ENCODE measurements around the gene KCNIP4. TPM values are rescaled to one million over a fixed set of nuclear protein-coding genes. Genes with fewer than 3 reads are reported as not detected.

The KCNIP4 gene
- polyA plus RNA-seq, 3 donors, result 0.09 to 0.25 TPM; not detected in 1

- Histone ChIP-seq H3K9me3 (replicated peaks in 1 of 2; ENCODE audit: control insufficient read depth in 1 of 2, insufficient read depth in 1 of 2, low read length in 2 of 2) (no peaks in the 10 kb centered on the region), H3K4me1 (ENCODE audit: control insufficient read depth in 1 of 2, insufficient read depth in 2 of 2, low read length in 2 of 2) (no peaks in the 10 kb centered on the region), H2AFZ (ENCODE audit: insufficient read depth, low read depth, low read length, poor library complexity, severe bottlenecking) (no peak overlapping the region), H3K4me3 (replicated peaks in 1 of 3; ENCODE audit: low read depth in 2 of 3, low read length in 3 of 3) (no peak overlapping the region), H3K4me2 (replicated peaks; ENCODE audit: extremely low read depth, low read length, poor library complexity, severe bottlenecking) (no peak overlapping the region), H3K79me2 (ENCODE audit: insufficient read depth, low read length) (no peaks in the 10 kb centered on the region), H3K36me3 (replicated peaks in 1 of 2; ENCODE audit: control insufficient read depth in 1 of 2, insufficient read depth in 2 of 2, low read length in 2 of 2) (no peaks in the 10 kb centered on the region), H3K27me3 (ENCODE audit: control insufficient read depth in 2 of 2, insufficient read depth in 2 of 2, low read length in 2 of 2) (no peaks in the 10 kb centered on the region), H3K27ac (ENCODE audit: low read depth in 1 of 2, low read length in 2 of 2) (no peak overlapping the region), H4K20me1 (ENCODE audit: insufficient read depth, low read length) (no peaks in the 10 kb centered on the region), H3K9ac (ENCODE audit: insufficient read depth, low read length, poor library complexity, severe bottlenecking) (no peak overlapping the region)
- intact Hi-C loops (cut with micrococcal nuclease), result no loop called here
- Mint-ChIP-seq H3K9me3 (no peaks in the 10 kb centered on the region), H3K27ac (no peak overlapping the region), H3K27me3 (ENCODE audit: low read depth in 3 of 3) (peaks cover 0 to 2% (median 0%) of the 10 kb centered on the region in 3 donors), H3K36me3 (no peaks in the 10 kb centered on the region), H3K4me1 (no peaks in the 10 kb centered on the region), H3K4me3 (no peak overlapping the region)
- TF ChIP-seq, protein P1, sequence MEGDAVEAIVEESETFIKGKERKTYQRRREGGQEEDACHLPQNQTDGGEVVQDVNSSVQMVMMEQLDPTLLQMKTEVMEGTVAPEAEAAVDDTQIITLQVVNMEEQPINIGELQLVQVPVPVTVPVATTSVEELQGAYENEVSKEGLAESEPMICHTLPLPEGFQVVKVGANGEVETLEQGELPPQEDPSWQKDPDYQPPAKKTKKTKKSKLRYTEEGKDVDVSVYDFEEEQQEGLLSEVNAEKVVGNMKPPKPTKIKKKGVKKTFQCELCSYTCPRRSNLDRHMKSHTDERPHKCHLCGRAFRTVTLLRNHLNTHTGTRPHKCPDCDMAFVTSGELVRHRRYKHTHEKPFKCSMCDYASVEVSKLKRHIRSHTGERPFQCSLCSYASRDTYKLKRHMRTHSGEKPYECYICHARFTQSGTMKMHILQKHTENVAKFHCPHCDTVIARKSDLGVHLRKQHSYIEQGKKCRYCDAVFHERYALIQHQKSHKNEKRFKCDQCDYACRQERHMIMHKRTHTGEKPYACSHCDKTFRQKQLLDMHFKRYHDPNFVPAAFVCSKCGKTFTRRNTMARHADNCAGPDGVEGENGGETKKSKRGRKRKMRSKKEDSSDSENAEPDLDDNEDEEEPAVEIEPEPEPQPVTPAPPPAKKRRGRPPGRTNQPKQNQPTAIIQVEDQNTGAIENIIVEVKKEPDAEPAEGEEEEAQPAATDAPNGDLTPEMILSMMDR (IDR thresholded peaks at IDR 0.05), result no peak
- 100% methylated on average over 3 of the region's 4 CpGs for WGBS (ENCODE audit: insufficient coverage)
- no peak for DNase-seq
Observed at GRCh38 chr4:21507439-21507838, 441.1 kb downstream of the KCNIP4 start.

GRCh38 chr4:21490682-21491081, 457.9 kb downstream of the KCNIP4 start:
- no peaks in the 10 kb centered on the region for H4K20me1 ChIP-seq (ENCODE audit: insufficient read depth, low read length)
- no peaks in the 10 kb centered on the region for H3K79me2 ChIP-seq (ENCODE audit: insufficient read depth, low read length)
- H3K4me1 Mint-ChIP-seq, result no peaks in the 10 kb centered on the region
- H3K4me1 ChIP-seq (ENCODE audit: control insufficient read depth in 1 of 2, insufficient read depth in 2 of 2, low read length in 2 of 2), result no peaks in the 10 kb centered on the region
- H3K27me3 Mint-ChIP-seq (ENCODE audit: low read depth in 3 of 3), result no peaks in the 10 kb centered on the region
- no peaks in the 10 kb centered on the region for H3K27me3 ChIP-seq (ENCODE audit: control insufficient read depth in 2 of 2, insufficient read depth in 2 of 2, low read length in 2 of 2)
- H3K36me3 ChIP-seq (replicated peaks in 1 of 2; ENCODE audit: control insufficient read depth in 1 of 2, insufficient read depth in 2 of 2, low read length in 2 of 2), result no peaks in the 10 kb centered on the region
- H3K9ac ChIP-seq (ENCODE audit: insufficient read depth, low read length, poor library complexity, severe bottlenecking), result no peak overlapping the region
- H3K36me3 Mint-ChIP-seq, result no peaks in the 10 kb centered on the region
- no peak for DNase-seq
- H3K9me3 ChIP-seq (replicated peaks in 1 of 2; ENCODE audit: control insufficient read depth in 1 of 2, insufficient read depth in 1 of 2, low read length in 2 of 2), result no peaks in the 10 kb centered on the region
- peaks cover 0 to 3% (median 0%) of the 10 kb centered on the region in 7 donors for H3K9me3 Mint-ChIP-seq
- TF ChIP-seq, protein P1 (IDR thresholded peaks at IDR 0.05), result no peak
- no peak overlapping the region for H3K4me3 Mint-ChIP-seq
- no peak overlapping the region for H3K27ac ChIP-seq (ENCODE audit: low read depth in 1 of 2, low read length in 2 of 2)
- H3K27ac Mint-ChIP-seq, result no peak overlapping the region
- H3K4me3 ChIP-seq (replicated peaks in 1 of 3; ENCODE audit: low read depth in 2 of 3, low read length in 3 of 3), result no peak overlapping the region
- H2AFZ ChIP-seq (ENCODE audit: insufficient read depth, low read depth, low read length, poor library complexity, severe bottlenecking), result no peak overlapping the region
- no peak overlapping the region for H3K4me2 ChIP-seq (replicated peaks; ENCODE audit: extremely low read depth, low read length, poor library complexity, severe bottlenecking)
- no CpG with 5 or more reads among the region's 1 CpG for WGBS (ENCODE audit: insufficient coverage)
- intact Hi-C loops (cut with micrococcal nuclease), result no loop called here

All from CD14-positive monocyte (primary cell).